Neutrophil (primary cell): ENCODE measurements around the gene THAP11.
A peak's percentile ranks its signal among the peaks of the same experiment; 100 is the strongest.

Source experiments
- H3K27ac ChIP-seq: fragments of 200-600 bp; sonication (generic); 2 replicates; pipeline ENCODE4 v1.5.1; 2016; ENCODE audit warnings: mild to moderate bottlenecking, moderate library complexity
- H3K27me3 ChIP-seq: fragments of 200-600 bp; sonication (generic); 2 replicates; pipeline ENCODE4 v1.6.0; 2016; ENCODE audit warnings: mild to moderate bottlenecking
- H3K36me3 ChIP-seq: fragments of 200-600 bp; sonication (generic); 2 replicates; pipeline ENCODE4 v1.5.1; 2017
- H3K4me1 ChIP-seq, 2 experiments: fragments of 200-600 bp in 1 of 2; sonication (generic) in 1 of 2; 1 replicate in 1 of 2; 2 replicates in 1 of 2; pipeline versions ENCODE4 v1.5.1 to v1.6.1; 2013 to 2016; ENCODE audit warnings: low read depth in 1 of 2, low read length in 1 of 2, mild to moderate bottlenecking in 1 of 2, moderate library complexity in 1 of 2; ENCODE audit not compliant: control insufficient read depth in 1 of 2, insufficient read depth in 1 of 2
- H3K4me3 ChIP-seq, 2 experiments: fragments of 200-600 bp in 1 of 2; sonication (generic) in 1 of 2; 1 replicate in 1 of 2; 2 replicates in 1 of 2; pipeline ENCODE4 v1.5.1; 2013 to 2016; ENCODE audit warnings: low read depth in 1 of 2, low read length in 1 of 2, mild to moderate bottlenecking in 1 of 2, moderate library complexity in 1 of 2
- H3K9me3 ChIP-seq: fragments of 200-600 bp; sonication (generic); 2 replicates; pipeline ENCODE4 v1.5.1; 2016
- TF ChIP-seq, protein P1 (sequence below): fragments of 200-600 bp; sonication (generic); IDR thresholded peaks from 2 replicates; pipeline ENCODE4 v1.5.1; 2016; ENCODE audit warnings: antibody characterized with exemption

Gene THAP11

DNA sequence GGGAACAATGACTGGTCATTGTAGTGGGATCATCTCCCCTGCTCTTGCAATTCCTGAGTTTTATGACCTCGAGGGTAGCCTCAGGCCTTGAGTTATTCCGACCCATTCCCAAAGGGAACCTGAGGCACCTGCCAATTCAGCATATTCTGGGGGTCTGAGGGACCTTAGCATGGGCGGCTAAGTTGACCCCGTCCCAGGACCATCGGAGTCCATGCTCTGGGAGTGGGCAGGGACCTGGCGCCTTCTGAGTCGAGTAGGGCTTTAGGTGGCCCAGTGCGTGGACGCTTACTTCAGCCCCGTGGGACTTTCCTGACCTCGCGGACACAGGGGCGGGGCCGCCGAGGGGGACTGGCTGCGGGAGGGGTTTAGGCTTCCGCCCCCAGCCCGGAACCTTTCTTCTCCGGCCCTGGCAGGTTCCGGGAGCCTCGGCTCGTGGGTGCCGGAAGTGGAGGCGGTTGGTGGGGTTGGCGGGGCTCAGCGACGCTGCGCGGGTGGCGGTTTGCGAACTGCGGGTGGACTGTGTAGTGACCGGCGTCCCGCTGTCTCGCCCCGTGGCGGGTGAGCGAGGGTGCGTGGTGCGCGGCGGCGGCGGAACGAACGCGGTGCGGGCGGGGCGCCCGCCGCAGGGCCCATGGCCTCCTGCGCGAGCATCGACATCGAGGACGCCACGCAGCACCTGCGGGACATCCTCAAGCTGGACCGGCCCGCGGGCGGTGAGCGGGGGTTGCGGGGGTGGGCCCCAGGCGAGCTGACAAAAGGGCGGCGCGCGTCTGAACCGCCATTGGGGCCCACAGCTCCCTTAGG, 30.7 kb downstream of the THAP11 start, which contains the start of gene EDC4:
TSS of gene EDC4 (plus strand) at position 422 of the 804 bp plus-strand sequence. CDS start at position 632, 210 bp downstream.
- Histone ChIP-seq H3K36me3 (peaks cover 28% of the 10 kb centered on the region), H3K27me3 (no peaks in the 10 kb centered on the region), H3K27ac (peak within 1 kb of the TSS; percentile 85), H3K9me3 (no peaks in the 10 kb centered on the region), H3K4me1 (peaks cover 23 to 27% of the 10 kb centered on the region in 2 experiments), H3K4me3 (peak within 1 kb of the TSS; percentile 84 to 90)
- TF ChIP-seq, protein P1, sequence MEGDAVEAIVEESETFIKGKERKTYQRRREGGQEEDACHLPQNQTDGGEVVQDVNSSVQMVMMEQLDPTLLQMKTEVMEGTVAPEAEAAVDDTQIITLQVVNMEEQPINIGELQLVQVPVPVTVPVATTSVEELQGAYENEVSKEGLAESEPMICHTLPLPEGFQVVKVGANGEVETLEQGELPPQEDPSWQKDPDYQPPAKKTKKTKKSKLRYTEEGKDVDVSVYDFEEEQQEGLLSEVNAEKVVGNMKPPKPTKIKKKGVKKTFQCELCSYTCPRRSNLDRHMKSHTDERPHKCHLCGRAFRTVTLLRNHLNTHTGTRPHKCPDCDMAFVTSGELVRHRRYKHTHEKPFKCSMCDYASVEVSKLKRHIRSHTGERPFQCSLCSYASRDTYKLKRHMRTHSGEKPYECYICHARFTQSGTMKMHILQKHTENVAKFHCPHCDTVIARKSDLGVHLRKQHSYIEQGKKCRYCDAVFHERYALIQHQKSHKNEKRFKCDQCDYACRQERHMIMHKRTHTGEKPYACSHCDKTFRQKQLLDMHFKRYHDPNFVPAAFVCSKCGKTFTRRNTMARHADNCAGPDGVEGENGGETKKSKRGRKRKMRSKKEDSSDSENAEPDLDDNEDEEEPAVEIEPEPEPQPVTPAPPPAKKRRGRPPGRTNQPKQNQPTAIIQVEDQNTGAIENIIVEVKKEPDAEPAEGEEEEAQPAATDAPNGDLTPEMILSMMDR, result peak; percentile 49

DNA sequence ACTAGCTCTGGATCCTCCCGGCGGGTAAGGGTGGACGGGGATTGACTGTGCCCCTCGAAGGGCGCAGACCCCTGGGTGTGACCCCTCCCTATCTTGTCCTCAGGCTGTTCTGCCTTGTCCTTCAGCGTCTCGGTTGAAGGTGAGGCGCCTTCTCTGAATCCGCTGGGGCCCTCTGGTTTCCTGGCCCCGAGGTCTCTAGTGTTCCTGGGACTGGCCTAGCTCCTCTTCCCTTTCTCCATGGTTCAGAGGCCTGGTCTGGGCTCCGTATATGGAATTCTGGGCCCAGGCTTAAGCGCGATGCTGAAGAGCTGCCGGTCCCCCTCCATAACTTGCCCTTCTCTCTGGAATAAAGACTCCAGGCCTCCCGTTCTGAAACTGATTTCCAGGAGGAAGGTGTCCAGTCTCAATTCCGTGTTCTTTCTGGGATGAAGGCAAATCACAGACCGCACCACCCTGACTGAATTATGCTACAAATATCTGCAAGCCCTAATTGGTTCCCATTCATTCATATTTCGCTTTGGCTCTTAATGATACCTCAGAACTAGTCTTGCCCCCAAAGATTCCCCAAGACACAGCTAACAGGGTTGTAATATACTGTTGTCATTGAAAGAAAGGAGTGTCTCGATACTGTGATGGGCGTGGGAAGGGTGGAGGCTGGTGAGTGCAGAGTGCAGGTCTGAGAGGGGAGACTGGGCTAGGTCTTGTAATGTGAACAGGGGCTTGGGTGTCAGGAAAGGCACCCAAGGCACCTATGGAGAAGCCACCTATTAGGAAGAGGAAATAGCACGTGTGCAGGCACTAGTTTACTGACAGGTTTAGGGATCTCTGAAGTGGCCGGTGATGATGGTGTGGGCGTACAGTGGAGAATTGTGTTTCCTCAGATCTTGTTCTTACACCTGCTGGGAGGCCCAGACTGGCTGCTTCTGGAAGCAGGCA, 31.6 kb downstream of the THAP11 start:
- Histone ChIP-seq H3K27me3 (no peaks in the 10 kb centered on the region), H3K4me1 (peaks cover 23 to 27% of the 10 kb centered on the region in 2 experiments), H3K36me3 (peaks cover 28% of the 10 kb centered on the region), H3K4me3 (peak overlapping the region; percentile 84 to 90), H3K9me3 (no peaks in the 10 kb centered on the region), H3K27ac (peak overlapping the region; percentile 85)
- TF ChIP-seq, protein P1, result no peak

DNA sequence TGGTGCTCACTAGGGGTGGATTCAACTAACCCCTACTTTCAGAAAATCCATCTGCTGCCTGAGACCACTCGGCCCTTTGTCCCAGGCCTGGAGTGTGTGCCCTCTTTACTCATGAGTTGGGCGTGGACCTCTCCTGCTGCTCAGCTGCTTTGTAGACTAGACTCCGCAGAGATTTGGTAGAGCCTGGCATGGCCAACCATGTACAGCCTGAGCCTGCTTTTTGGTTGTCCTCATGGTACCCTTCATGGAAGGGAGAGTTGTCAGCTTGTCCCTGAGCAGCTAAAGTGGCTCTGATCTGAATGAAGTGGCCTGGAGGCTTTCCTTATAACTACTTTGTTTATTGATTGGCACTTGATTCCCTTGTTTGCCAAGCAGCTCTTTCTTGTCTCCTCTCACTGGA, 32.3 kb downstream of the THAP11 start:
- Histone ChIP-seq H3K36me3 (peaks cover 35% of the 10 kb centered on the region), H3K9me3 (no peaks in the 10 kb centered on the region), H3K4me1 (peaks cover 23 to 27% of the 10 kb centered on the region in 2 experiments), H3K27me3 (no peaks in the 10 kb centered on the region), H3K4me3 (peak overlapping the region; percentile 84 to 90), H3K27ac (no peak overlapping the region)
- TF ChIP-seq, protein P1, result no peak

DNA sequence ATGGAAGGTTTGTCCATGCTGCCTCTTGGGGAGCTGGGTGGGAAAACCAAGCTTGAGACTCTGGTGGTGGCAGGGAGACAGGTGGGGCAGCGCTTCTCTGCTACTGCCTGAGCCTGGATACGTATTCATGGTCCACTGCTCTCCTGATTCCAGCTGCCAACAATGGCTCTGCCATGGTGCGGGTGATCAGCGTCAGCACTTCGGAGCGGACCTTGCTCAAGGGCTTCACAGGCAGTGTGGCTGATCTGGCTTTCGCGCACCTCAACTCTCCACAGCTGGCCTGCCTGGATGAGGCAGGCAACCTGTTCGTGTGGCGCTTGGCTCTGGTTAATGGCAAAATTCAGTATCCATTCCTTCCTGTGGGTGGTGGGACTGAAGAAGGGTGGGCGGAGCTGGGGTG, 34.9 kb downstream of the THAP11 start:
- H3K4me3 ChIP-seq, result no peak overlapping the region

DNA sequence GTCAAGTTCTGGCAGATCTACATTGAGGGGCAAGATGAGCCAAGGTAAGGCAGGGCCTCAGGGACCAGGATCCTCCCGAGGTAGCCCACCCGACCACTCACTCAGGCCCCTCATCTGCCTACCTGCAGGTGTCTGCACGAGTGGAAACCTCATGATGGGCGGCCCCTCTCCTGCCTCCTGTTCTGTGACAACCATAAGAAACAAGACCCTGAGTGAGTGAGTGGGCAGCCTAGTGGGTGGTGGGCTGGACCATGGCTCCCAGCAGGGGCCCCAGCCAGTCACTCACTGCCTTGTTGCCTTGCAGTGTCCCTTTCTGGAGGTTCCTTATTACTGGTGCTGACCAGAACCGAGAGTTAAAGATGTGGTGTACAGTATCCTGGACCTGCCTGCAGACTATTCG, 36.1 kb downstream of the THAP11 start:
- Histone ChIP-seq H3K9me3 (no peaks in the 10 kb centered on the region), H3K4me1 (peaks cover 13 to 14% of the 10 kb centered on the region in 2 experiments), H3K36me3 (peaks cover 73% of the 10 kb centered on the region), H3K27me3 (no peaks in the 10 kb centered on the region), H3K27ac (no peak overlapping the region), H3K4me3 (no peak overlapping the region)
- TF ChIP-seq, protein P1, result no peak

More for the DNA sequence above, 34.9 kb downstream of the THAP11 start:
- peaks cover 62% of the 10 kb centered on the region for H3K36me3 ChIP-seq
- no peak overlapping the region for H3K27ac ChIP-seq
- no peaks in the 10 kb centered on the region for H3K27me3 ChIP-seq
- peaks cover 20 to 21% of the 10 kb centered on the region in 2 experiments for H3K4me1 ChIP-seq
- TF ChIP-seq, protein P1, result no peak
- no peaks in the 10 kb centered on the region for H3K9me3 ChIP-seq
